ENCODE results near the gene MEX3A. TPM values are rescaled to one million over a fixed set of nuclear protein-coding genes. Genes with fewer than 3 reads are reported as not detected.

The MEX3A gene
- polyA plus RNA-seq, 2 of the 4 experiments (the other 2 are of a cell fraction): 1.8 to 4.9 TPM

DNA sequence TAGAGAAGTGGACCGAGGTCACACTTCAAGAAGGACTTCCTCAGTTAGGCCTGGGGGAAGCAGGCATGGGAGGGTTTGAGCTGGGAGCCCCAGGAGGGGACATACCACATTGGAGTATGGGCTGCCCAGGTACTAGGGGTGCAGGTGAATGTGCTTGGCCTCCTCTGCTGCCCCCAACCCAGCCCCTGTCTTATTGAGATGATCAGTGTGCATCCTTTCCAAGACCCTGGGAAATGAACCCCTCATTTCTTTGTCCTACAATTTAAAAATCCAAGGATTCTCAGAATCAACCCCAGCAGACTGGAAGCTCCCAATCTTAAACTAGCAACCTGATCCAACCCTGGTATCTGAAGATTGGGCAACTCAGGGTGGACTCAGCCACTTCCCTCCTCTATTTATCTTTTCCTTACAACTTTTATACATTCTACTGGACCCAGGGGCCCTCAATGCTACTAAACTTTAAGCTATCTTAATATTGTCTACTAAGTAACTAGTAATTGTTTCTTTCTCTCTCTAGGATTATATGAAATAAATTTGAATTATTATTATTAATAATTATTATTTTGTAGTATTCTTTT, 9.1 kb downstream of the MEX3A start:
- POLR2A ChIA-PET: no interaction called here
- CTCF ChIA-PET: interaction anchor here (0.7 to 3.1 kb wide), 9 partner anchors 10 to 68 kb away, joined by 3 to 11 read pairs (median 4); no protein-coding TSS in a partner anchor
- TF ChIP-seq POLR2AphosphoS2 (conservative IDR thresholded peaks at IDR 0.05; ENCODE audit: low read length): no peak
- no peak for TF ChIP-seq RFX5 (IDR thresholded peaks at IDR 0.05)
- TF ChIP-seq, protein P1, sequence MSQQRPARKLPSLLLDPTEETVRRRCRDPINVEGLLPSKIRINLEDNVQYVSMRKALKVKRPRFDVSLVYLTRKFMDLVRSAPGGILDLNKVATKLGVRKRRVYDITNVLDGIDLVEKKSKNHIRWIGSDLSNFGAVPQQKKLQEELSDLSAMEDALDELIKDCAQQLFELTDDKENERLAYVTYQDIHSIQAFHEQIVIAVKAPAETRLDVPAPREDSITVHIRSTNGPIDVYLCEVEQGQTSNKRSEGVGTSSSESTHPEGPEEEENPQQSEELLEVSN (IDR thresholded peaks at IDR 0.05; ENCODE audit: borderline replicate concordance, low read depth): no peak
- TF ChIP-seq, protein P2, sequence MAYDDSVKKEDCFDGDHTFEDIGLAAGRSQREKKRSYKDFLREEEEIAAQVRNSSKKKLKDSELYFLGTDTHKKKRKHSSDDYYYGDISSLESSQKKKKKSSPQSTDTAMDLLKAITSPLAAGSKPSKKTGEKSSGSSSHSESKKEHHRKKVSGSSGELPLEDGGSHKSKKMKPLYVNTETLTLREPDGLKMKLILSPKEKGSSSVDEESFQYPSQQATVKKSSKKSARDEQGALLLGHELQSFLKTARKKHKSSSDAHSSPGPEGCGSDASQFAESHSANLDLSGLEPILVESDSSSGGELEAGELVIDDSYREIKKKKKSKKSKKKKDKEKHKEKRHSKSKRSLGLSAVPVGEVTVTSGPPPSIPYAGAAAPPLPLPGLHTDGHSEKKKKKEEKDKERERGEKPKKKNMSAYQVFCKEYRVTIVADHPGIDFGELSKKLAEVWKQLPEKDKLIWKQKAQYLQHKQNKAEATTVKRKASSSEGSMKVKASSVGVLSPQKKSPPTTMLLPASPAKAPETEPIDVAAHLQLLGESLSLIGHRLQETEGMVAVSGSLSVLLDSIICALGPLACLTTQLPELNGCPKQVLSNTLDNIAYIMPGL (CRISPR knock-in tag; IDR thresholded peaks at IDR 0.05; ENCODE audit: borderline replicate concordance): no peak
- TF ChIP-seq, protein P3, sequence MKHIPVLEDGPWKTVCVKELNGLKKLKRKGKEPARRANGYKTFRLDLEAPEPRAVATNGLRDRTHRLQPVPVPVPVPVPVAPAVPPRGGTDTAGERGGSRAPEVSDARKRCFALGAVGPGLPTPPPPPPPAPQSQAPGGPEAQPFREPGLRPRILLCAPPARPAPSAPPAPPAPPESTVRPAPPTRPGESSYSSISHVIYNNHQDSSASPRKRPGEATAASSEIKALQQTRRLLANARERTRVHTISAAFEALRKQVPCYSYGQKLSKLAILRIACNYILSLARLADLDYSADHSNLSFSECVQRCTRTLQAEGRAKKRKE (CRISPR knock-in tag; IDR thresholded peaks at IDR 0.05; ENCODE audit: low read depth): no peak
- no peak for TF ChIP-seq FOSL2 (IDR thresholded peaks at IDR 0.05)
- no peak for TF ChIP-seq FOSL2 (CRISPR knock-in tag; IDR thresholded peaks at IDR 0.05)
- no peak for TF ChIP-seq GATA3 (IDR thresholded peaks at IDR 0.05; ENCODE audit: borderline replicate concordance)
- TF ChIP-seq, protein P4, sequence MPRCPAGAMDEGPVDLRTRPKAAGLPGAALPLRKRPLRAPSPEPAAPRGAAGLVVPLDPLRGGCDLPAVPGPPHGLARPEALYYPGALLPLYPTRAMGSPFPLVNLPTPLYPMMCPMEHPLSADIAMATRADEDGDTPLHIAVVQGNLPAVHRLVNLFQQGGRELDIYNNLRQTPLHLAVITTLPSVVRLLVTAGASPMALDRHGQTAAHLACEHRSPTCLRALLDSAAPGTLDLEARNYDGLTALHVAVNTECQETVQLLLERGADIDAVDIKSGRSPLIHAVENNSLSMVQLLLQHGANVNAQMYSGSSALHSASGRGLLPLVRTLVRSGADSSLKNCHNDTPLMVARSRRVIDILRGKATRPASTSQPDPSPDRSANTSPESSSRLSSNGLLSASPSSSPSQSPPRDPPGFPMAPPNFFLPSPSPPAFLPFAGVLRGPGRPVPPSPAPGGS (IDR thresholded peaks at IDR 0.05): no peak
- TF ChIP-seq, protein P5, sequence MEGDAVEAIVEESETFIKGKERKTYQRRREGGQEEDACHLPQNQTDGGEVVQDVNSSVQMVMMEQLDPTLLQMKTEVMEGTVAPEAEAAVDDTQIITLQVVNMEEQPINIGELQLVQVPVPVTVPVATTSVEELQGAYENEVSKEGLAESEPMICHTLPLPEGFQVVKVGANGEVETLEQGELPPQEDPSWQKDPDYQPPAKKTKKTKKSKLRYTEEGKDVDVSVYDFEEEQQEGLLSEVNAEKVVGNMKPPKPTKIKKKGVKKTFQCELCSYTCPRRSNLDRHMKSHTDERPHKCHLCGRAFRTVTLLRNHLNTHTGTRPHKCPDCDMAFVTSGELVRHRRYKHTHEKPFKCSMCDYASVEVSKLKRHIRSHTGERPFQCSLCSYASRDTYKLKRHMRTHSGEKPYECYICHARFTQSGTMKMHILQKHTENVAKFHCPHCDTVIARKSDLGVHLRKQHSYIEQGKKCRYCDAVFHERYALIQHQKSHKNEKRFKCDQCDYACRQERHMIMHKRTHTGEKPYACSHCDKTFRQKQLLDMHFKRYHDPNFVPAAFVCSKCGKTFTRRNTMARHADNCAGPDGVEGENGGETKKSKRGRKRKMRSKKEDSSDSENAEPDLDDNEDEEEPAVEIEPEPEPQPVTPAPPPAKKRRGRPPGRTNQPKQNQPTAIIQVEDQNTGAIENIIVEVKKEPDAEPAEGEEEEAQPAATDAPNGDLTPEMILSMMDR (IDR thresholded peaks at IDR 0.05): no peak
- no peaks in the 10 kb centered on the region; the same call in 2 of the 3 replicates for H3K4me1 ChIP-seq
- no peak overlapping the region for H3K4me2 ChIP-seq
- WGBS (ENCODE audit: missing lambda C conversion rate): 22% methylated on average over 1 of the region's 1 CpG
- ATAC-seq (no peak), DNase-seq (ENCODE audit: low read depth in 1 of 2, low spot score in 1 of 2) (no peak), FAIRE-seq (no peak)
- H3K27ac ChIP-seq: no peak overlapping the region
- no peak overlapping the region for H3K4me3 ChIP-seq
- H3K9me3 ChIP-seq: no peaks in the 10 kb centered on the region

DNA sequence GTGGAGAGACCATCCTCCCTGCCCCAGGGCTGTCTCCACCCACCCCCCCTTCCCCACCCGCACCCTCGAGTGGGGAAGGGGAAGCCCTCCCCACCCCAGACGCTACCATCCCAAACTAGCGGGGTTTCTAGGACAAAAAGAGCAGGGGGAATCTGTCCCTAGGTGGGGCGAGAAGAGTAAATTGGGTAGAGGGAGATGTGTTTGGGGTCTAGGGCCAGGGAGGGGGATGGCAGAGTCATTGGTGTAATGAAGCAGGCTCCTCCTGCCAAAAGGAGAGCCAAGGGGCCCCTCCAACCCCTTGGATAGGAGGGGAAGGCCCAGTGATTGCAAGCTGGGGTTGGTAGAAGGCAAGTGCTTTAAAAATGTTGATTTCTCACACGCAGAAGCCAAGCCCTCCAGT, 10.0 kb downstream of the MEX3A start:
- no peaks in the 10 kb centered on the region for H3K9me3 ChIP-seq
- no peak for ATAC-seq
- ChIA-PET POLR2A (no interaction called here), CTCF (interaction anchor here (1.0 to 3.1 kb wide), 6 partner anchors 18 to 153 kb away, joined by 3 to 11 read pairs (median 6); no protein-coding TSS in a partner anchor)
- no peak for DNase-seq (ENCODE audit: low read depth in 1 of 2, low spot score in 1 of 2)
- H3K4me2 ChIP-seq: no peak overlapping the region
- no peak overlapping the region for H3K4me3 ChIP-seq
- H3K4me1 ChIP-seq: no peaks in the 10 kb centered on the region; the same call in 2 of the 3 replicates
- WGBS (ENCODE audit: missing lambda C conversion rate): 84% methylated on average over 4 of the region's 6 CpGs
- no peak for FAIRE-seq
- H3K27ac ChIP-seq: no peak overlapping the region
- TF ChIP-seq, protein P2 (CRISPR knock-in tag; IDR thresholded peaks at IDR 0.05; ENCODE audit: borderline replicate concordance): no peak
- no peak for TF ChIP-seq NR3C1 (IDR thresholded peaks at IDR 0.05)
- no peak for TF ChIP-seq POLR2AphosphoS2 (conservative IDR thresholded peaks at IDR 0.05; ENCODE audit: low read length)
- TF ChIP-seq ZFP36 (IDR thresholded peaks at IDR 0.05; ENCODE audit: borderline replicate concordance, partially characterized antibody): no peak
- TF ChIP-seq HOXA7 (CRISPR knock-in tag; IDR thresholded peaks at IDR 0.05): no peak
- TF ChIP-seq HOXB5 (CRISPR knock-in tag; IDR thresholded peaks at IDR 0.05): no peak
- no peak for TF ChIP-seq POLR2A (IDR thresholded peaks at IDR 0.05; ENCODE audit: low read length)
- TF ChIP-seq RCOR1 (IDR thresholded peaks at IDR 0.05; ENCODE audit: low read depth, low read length): no peak
- no peak for TF ChIP-seq RARB (CRISPR knock-in tag; IDR thresholded peaks at IDR 0.05)
- no peak for TF ChIP-seq FOSL2 (IDR thresholded peaks at IDR 0.05)
- TF ChIP-seq FOSL2 (CRISPR knock-in tag; IDR thresholded peaks at IDR 0.05): no peak
- TF ChIP-seq, protein P1 (IDR thresholded peaks at IDR 0.05; ENCODE audit: borderline replicate concordance, low read depth): no peak
- no peak for TF ChIP-seq KDM1A (IDR thresholded peaks at IDR 0.05; ENCODE audit: low read depth)
- TF ChIP-seq EP300 (IDR thresholded peaks at IDR 0.05): no peak
- no peak for TF ChIP-seq EHF (CRISPR knock-in tag; IDR thresholded peaks at IDR 0.05)
- no peak for TF ChIP-seq TP53 (CRISPR knock-in tag; IDR thresholded peaks at IDR 0.05)
- no peak for TF ChIP-seq JUNB (IDR thresholded peaks at IDR 0.05)
- TF ChIP-seq, protein P3 (CRISPR knock-in tag; IDR thresholded peaks at IDR 0.05; ENCODE audit: low read depth): no peak
- no peak for TF ChIP-seq EHMT2 (IDR thresholded peaks at IDR 0.05; ENCODE audit: low read depth)
- no peak for TF ChIP-seq BHLHE40 (IDR thresholded peaks at IDR 0.05; ENCODE audit: low read depth, low read length)
- no peak for TF ChIP-seq TFCP2L1 (CRISPR knock-in tag; IDR thresholded peaks at IDR 0.05)

Measured in A549 (cell line).